ENCODE data around the gene MFSD2B.

Gene MFSD2B

DNA sequence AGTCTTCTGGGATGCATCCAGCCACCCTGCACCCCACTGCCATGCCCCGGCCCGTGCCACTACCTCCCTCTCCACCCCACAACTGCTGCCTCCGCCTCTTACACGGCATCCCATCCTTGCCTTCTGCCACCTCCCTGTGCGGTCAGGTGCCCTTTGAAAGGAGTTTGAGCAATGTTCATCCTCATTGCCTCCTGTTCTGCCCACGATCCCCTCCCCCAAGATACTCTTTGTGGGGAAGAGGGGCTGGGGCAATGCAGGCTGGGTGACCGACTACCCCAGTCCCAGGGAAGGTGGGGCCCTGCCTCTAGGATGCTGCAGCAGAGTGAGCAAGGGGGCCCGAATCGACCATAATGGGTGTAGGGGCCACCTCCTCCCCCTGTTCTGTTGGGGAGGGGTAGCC is 8.4 kb downstream of the MFSD2B start:
- Histone ChIP-seq H2AFZ (ENCODE audit: low read length) (no peak overlapping the region), H3K36me3 (ENCODE audit: insufficient read depth, low read length) (peaks cover 8% of the 10 kb centered on the region; the same call in 1 of the 2 replicates), H3K4me3 (ENCODE audit: low read length, poor library complexity, severe bottlenecking) (no peak overlapping the region), H3K9ac (ENCODE audit: low read depth, low read length, poor library complexity, severe bottlenecking) (no peak overlapping the region), H3K27me3 (ENCODE audit: insufficient read depth, low read length, poor library complexity, severe bottlenecking) (no peaks in the 10 kb centered on the region), H3K9me3 (ENCODE audit: insufficient read depth, low read depth, low read length) (no peaks in the 10 kb centered on the region), H3F3A (ENCODE audit: low read depth) (no peaks in the 10 kb centered on the region), H4K20me1 (ENCODE audit: insufficient read depth, low read length, poor library complexity, severe bottlenecking) (no peaks in the 10 kb centered on the region), H3K79me2 (ENCODE audit: insufficient read depth, low read length) (no peaks in the 10 kb centered on the region), H3K4me1 (ENCODE audit: insufficient read depth, low read length, poor library complexity, severe bottlenecking) (no peaks in the 10 kb centered on the region), H3K4me2 (ENCODE audit: low read depth, low read length, poor library complexity, severe bottlenecking) (no peak overlapping the region), H3K9me2 (replicated peaks; ENCODE audit: low read depth, low read length) (no peaks in the 10 kb centered on the region)
- no peak for TF ChIP-seq EZH2phosphoT487 (IDR thresholded peaks at IDR 0.05; ENCODE audit: borderline replicate concordance)
- no peak for TF ChIP-seq CTCF (conservative IDR thresholded peaks at IDR 0.05; ENCODE audit: low read length)

- no peak overlapping the region for H3K9ac ChIP-seq (ENCODE audit: low read depth, low read length, poor library complexity, severe bottlenecking)
- H3K79me2 ChIP-seq (ENCODE audit: insufficient read depth, low read length), result no peaks in the 10 kb centered on the region
- H3F3A ChIP-seq (ENCODE audit: low read depth), result no peaks in the 10 kb centered on the region
- no peaks in the 10 kb centered on the region for H3K9me3 ChIP-seq (ENCODE audit: insufficient read depth, low read depth, low read length)
- H3K36me3 ChIP-seq (ENCODE audit: insufficient read depth, low read length), result peaks cover 8% of the 10 kb centered on the region; the same call in 1 of the 2 replicates
- H3K4me2 ChIP-seq (ENCODE audit: low read depth, low read length, poor library complexity, severe bottlenecking), result no peak overlapping the region
- H3K4me3 ChIP-seq (ENCODE audit: low read length, poor library complexity, severe bottlenecking), result no peak overlapping the region
- H4K20me1 ChIP-seq (ENCODE audit: insufficient read depth, low read length, poor library complexity, severe bottlenecking), result no peaks in the 10 kb centered on the region
- H3K9me2 ChIP-seq (replicated peaks; ENCODE audit: low read depth, low read length), result no peaks in the 10 kb centered on the region
- no peaks in the 10 kb centered on the region for H3K4me1 ChIP-seq (ENCODE audit: insufficient read depth, low read length, poor library complexity, severe bottlenecking)
- no peak for TF ChIP-seq CTCF (conservative IDR thresholded peaks at IDR 0.05; ENCODE audit: low read length)
- no peak for TF ChIP-seq EZH2phosphoT487 (IDR thresholded peaks at IDR 0.05; ENCODE audit: borderline replicate concordance)
- H3K27me3 ChIP-seq (ENCODE audit: insufficient read depth, low read length, poor library complexity, severe bottlenecking), result no peaks in the 10 kb centered on the region
- H2AFZ ChIP-seq (ENCODE audit: low read length), result no peak overlapping the region
These were observed 9.8 kb downstream of the MFSD2B start for GRCh38 chr2:24019729-24020128.

- no peak for TF ChIP-seq EZH2phosphoT487 (IDR thresholded peaks at IDR 0.05; ENCODE audit: borderline replicate concordance)
- TF ChIP-seq CTCF (conservative IDR thresholded peaks at IDR 0.05; ENCODE audit: low read length), result no peak
- H3K9ac ChIP-seq (ENCODE audit: low read depth, low read length, poor library complexity, severe bottlenecking), result no peak overlapping the region
- no peaks in the 10 kb centered on the region for H3K9me3 ChIP-seq (ENCODE audit: insufficient read depth, low read depth, low read length)
- no peaks in the 10 kb centered on the region for H4K20me1 ChIP-seq (ENCODE audit: insufficient read depth, low read length, poor library complexity, severe bottlenecking)
- H3K36me3 ChIP-seq (ENCODE audit: insufficient read depth, low read length), result peaks cover 8% of the 10 kb centered on the region; the same call in 1 of the 2 replicates
- no peaks in the 10 kb centered on the region for H3K4me1 ChIP-seq (ENCODE audit: insufficient read depth, low read length, poor library complexity, severe bottlenecking)
- no peak overlapping the region for H3K4me3 ChIP-seq (ENCODE audit: low read length, poor library complexity, severe bottlenecking)
- H3K4me2 ChIP-seq (ENCODE audit: low read depth, low read length, poor library complexity, severe bottlenecking), result no peak overlapping the region
- H3K79me2 ChIP-seq (ENCODE audit: insufficient read depth, low read length), result no peaks in the 10 kb centered on the region
- H3K9me2 ChIP-seq (replicated peaks; ENCODE audit: low read depth, low read length), result no peaks in the 10 kb centered on the region
- no peaks in the 10 kb centered on the region for H3F3A ChIP-seq (ENCODE audit: low read depth)
- H2AFZ ChIP-seq (ENCODE audit: low read length), result no peak overlapping the region
- H3K27me3 ChIP-seq (ENCODE audit: insufficient read depth, low read length, poor library complexity, severe bottlenecking), result no peaks in the 10 kb centered on the region
These were observed 10.4 kb downstream of the MFSD2B start for GRCh38 chr2:24020244-24020643.
